CD4-positive, alpha-beta T cell treated with Interleukin-1 beta for 1 hour (primary cell): ENCODE data around the gene HEXD.

Experiments
- DNase-seq, 2 donors: peaks; one replicate each; pipeline ENCODE4 v3.0.0-alpha.2; 2020 to 2022

HEXD gene

DNA sequence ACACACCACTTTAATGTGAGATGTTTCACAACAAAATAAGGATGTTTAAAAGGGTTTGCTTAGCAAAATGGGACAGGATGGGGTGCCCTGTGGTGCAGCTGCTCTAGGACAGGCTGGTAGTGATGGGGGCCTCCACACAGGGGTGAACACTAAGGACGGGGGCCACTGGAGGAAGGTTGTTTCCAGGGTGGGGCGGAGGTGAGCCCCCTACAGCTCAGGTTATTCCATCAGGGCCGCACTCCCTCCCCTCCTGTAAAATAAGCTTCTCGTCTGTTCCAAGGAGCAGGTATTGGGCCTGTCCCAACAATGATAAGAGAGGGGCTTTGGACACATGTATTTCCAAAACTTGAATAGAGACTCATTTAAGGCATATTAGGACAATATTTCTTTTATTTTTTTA, 1.9 kb upstream of the HEXD start:
- no peak for DNase-seq

DNA sequence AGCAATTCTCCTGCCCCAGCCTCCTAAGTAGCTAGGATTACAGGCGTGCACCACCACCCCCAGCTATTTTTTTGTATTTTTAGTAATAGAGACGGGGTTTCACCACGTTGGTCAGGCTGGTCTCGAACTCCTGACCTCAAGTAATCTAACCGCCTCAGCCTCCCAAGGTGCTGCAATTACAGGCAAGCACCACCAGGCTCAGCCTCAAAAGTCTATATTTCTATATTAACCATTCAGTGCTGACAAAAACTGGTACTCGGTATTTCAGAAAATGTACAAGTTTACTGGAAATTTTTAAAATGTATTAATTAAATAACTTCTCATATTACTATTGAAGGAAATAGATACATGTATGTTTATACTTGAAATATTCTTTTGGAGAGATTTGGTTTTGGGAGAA, 1.4 kb upstream of the HEXD start:
- peak in 1 of 2 donors; percentile 8 for DNase-seq

DNA sequence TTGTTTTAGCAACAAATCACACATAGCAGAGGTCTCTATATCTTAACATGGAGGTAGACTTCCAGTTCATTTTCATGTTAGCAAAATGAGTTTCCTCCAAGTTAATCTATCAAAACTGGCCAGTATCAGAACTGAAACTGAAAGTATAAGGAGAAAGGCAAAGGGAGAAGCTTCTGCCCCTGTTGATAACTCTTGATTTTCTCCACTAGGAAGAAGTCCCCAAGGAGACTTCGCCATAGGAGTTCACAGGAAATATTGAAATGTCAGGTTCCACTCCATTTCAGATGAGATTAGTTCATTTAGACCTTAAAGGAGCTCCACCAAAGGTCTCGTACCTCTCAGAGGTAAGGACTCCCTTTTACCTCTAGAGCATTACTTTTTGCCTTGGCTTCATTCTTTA, 1.4 kb downstream of the HEXD start:
- peak in 1 of 2 donors; percentile 22 for DNase-seq

DNA sequence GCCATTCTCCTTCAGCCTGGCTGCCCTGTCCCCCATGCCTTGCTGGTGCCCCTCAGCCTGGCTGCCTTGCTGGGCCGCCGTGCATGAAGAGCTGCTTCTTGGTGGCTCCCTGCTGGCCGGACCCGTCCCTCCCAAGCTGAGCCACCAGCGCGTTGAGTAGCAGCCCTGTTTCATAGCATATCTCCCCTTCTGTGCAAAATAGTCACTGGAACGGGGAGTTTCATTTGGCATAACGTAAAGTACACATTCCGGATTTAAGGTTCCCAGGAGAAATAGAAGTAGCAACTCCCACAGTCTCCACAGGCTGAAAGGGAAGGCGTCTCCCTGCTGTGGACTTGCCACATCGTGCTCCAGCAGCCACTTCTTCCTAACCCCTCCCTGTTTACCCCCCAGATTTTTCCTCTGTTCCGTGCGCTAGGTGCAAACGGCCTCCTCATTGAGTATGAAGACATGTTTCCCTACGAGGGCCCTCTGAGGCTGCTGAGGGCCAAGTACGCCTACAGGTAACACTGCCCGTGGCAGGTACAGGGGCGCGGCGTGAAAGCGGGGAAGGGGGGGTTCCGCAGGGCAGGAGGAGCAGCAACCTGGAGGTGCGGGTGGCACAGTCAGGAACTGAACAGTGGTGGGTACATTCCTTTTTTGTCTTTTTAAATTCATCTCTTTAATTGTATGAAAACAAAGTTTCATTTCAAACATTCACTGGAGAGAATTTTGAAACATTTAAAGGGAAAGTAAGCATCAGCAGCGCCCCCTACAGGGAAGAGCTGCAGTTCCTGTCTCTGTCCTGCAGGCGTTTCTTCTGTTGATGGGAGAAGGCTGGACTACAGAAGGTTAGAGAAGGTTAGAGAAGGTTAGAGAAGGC, 6.1 kb downstream of the HEXD start:
- DNase-seq, result peak; percentile 51 to 56

DNA sequence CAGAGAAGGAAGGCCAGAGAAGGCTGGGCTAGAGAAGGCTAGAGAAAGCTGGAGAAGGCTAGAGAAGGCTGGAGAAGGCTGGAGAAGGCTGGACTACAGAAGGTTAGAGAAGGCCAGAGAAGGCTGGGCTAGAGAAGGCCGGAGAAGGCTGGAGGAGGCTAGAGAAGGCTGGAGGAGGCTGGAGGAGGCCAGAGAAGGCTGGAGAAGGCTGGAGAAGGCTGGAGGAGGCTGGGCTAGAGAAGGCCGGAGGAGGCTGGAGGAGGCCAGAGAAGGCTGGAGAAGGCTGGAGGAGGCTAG, 6.7 kb downstream of the HEXD start:
- no peak for DNase-seq

DNA sequence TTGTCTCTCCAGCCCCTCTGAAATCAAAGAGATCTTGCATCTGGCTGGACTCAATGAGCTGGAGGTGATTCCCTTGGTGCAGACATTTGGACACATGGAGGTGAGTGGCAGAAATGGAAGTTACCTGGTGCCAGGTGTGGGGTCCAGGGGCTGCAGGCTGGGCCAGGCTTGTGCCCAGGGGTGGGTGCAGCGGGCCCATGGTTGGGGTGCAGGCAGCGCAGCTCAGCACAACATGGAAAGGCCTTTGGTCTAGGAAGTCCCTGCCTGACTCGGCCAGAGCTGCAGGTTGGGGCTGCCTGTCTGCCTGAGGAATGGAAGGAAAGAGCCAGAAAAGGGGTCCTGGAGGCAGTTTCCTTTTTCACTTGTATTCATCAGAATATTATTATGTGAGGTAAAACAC, 10.4 kb downstream of the HEXD start:
- no peak for DNase-seq

DNA sequence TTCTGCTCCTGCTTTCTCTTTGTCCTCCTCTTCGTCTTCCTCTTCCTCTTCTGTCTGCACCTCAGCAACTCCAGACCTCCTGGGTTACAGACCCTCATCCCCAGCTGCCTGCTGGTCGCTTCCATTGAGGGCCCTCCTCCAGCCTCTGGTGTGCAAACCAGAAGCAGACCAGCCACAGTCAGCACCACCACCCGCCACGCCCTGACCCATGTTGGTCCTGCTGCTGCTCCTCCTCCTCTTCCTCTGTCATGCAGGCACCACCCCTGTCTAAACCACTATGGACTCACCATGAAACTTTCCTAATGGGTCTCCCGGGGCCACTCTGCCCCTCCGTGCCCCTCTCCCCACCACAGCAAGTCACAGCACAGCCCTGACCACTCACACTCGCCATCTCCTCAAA, 11.7 kb downstream of the HEXD start:
- no peak for DNase-seq

DNA sequence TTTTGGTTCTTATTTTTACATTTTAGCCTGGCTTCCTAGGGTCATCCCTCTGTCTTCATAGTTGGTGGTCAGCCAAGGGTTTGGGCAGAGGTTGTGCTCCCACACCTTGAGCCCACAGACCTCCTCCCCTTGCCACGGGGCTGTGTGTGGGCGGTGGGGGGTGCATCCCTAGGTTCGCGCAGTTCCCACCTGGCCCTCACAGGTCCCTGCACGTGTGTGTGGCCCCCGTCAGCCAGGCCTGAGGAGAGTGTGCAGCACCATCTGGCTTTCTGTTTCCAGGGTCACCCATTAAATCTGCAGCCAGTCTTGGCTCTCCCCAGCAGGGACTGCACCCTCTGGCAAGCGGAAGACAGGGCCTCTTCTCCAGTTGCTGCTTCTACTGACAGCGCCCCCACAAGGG, 13.9 kb downstream of the HEXD start:
- no peak for DNase-seq

DNA sequence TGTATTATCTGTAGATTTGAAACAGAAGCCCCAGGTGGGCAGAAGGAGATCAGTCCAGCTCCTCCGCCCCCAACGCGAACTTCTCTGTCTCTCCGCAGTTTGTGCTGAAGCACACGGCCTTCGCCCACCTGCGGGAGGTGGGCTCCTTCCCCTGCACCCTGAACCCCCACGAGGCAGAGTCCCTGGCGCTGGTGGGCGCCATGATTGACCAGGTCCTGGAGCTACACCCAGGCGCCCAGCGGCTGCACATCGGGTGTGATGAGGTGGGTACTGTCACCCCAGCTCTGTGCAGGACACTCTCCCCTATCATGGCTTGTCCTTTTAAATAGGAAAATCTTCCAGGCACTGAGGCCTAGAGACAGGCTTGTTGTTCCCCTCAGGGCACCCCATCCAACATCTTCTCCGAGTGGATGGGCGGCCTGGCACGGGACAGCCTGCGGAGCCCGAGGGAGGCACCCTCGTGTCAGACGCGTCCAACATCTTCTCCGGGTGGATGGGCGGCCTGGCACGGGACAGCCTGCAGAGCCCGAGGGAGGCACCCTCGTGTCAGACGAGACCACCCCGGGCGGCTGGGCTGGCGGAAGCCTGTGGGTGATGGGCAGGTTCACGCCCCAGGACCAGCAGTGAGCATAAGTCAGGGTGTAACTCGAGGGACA, 15.5 kb downstream of the HEXD start:
- DNase-seq, result no peak

DNA sequence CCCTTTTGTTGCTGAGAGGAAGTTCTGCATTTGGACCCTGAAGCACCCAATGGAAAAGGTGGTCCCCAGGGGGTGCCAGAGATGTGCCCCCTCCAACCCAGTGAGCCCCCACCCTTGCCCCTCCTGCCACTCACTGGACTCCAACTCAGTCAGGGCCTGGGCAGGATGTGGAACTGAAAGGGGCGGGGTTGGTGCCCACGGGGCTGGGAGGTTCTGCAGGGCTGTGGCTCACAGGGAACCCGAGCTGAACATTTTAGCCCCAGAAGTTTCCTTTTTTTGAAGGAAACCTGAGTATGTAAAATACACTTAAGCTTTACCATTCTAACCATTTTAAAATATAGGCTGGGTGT, 16.0 kb downstream of the HEXD start:
- DNase-seq, result peak; percentile 26 to 42

DNA sequence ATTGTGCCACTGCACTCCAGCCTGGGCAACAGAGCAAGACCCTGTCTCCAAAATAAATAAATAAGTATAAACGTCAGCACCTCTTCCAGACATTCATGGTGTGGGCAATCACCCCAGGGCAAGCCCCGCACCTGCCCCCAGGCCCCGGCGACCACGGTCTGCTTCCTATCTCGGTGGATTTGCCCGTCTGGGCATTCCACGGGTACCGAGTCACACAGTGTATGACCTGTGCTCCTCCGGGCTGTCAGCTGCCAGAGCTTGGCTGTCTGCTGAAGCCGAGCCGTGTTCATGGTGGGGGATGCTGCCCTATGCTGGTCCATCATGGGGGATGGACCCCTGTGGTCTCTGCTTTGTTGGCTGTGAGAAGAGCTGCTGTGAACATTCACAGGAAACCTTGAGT, 17.0 kb downstream of the HEXD start:
- no peak for DNase-seq

DNA sequence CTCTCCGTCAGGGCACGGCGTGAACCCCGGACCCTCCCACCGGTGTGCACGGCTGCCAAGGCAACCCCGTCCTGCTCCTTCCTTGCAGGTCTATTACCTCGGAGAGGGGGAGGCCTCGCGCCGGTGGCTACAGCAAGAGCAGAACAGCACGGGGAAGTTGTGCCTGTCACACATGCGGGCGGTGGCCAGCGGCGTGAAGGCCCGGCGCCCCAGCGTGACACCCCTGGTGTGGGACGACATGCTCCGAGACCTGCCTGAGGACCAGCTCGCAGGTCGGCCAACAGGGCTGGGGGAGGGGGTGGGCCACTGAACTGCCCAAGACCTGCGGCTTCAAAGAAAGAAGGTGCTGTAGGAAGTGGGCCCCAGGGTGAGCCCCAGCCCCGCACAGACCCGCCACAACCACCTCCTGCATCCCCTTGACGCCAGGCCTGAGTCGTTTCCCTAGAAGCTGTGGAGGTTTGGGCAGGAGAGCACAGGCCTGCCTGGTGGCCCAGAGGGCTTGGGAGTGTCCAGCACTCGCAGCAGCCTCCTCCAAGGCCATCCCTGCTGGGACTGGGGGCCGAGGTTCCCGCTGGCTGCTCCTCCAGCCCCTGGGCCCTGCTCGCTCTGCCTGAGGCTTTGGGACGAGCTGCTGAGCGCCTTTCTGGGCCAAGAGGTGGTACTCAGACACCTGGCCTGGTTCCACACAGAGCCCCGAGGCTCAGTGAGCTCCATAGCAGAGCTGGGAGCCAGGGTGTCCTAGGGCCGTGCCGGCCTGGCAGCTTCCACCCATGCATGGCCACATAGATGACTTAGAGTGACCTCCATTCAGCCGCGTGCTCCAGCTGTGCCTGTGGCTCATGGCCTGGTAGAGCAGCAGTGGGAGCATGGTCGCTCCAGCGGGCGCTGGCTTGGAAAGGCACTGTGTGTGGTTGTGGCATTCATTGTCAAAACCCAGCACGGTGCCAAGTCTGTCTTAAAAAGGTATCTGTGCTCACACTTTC, 17.7 kb downstream of the HEXD start:
- no peak for DNase-seq

DNA sequence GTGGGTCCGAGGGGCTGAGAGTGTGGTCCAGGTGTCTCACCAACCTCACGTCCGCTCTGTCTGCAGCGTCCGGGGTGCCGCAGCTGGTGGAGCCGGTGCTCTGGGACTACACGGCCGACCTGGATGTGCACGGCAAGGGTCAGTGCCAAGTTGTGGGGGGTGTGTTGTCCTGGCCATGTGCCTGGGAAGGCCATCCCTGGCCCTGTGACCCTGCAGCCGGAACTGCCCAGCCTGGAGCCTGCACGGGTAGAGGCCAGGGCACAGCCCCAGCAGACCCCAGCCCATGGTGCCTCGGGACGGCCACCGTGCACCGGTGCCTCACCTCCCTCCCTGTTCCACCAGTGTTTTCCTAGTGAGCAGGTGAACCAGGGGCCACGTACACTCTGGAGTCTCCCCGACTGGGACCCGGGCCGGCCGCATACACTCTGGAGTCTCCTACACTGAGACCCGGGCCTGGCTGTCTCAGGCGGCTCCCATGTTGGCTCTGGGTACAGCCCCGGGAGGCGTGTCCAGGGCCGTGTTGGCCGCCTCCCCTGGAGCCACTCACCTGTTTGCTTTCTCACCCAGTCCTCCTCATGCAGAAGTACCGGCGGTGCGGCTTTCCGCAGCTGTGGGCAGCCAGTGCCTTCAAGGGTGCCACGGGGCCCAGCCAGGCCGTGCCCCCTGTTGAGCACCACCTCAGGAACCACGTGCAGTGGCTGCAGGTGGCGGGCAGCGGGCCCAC, 18.6 kb downstream of the HEXD start:
- no peak for DNase-seq

DNA sequence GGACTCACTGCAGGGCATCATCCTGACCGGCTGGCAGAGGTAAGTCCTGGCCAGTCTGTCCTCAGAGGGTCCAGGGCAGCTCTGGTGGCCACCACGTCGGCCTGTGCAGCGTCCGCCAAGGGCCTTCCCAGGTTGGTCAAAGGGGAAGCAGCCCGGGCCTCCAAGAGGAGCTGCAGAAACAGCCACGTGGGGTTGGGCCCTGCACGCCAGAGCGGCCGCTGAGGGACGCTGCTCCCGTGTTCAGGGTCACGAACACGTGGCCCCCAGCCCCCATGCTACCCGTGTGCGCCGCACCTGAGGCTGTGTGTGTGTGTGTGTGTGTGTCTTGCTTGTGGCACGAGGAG, 19.1 kb downstream of the HEXD start:
- DNase-seq, result no peak

DNA sequence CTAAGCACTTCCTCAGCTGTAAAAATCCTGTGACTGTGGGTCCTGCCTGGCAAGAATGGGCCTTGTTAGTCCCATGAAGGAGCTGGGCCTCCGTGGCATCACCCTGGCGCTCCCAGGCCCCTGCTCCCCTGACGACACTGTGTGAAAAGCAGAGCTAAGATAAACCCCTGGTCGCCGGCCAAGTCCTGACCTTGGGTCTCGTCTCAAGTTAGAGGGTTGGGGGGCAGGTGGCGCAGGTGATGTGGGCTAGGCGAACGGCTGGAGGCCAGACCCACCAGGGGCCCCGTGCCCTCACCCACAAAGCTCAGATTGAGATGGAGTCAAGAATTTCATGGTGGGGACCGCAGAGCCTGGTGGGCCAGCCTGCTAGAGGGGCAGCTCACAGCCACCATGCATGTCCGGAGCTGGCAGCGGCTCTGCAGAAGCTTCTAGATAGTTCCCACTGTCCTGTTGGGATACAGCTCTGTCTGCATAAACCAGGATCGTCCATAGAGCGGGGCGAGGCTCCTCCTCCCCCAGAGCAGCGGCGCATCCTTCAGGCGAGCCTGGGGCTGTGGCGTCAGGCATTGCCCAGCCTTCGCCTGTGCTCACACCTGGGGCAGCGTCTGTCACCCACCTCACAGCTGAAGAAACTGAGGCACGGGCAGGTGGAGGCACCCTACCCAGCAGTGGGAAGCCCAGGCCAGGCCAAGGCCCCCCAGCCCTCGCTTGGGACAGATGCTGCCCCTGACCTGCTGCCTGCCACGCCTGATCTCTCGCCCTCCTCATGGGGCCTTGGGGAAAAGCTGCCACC, 20.4 kb downstream of the HEXD start:
- no peak for DNase-seq

DNA sequence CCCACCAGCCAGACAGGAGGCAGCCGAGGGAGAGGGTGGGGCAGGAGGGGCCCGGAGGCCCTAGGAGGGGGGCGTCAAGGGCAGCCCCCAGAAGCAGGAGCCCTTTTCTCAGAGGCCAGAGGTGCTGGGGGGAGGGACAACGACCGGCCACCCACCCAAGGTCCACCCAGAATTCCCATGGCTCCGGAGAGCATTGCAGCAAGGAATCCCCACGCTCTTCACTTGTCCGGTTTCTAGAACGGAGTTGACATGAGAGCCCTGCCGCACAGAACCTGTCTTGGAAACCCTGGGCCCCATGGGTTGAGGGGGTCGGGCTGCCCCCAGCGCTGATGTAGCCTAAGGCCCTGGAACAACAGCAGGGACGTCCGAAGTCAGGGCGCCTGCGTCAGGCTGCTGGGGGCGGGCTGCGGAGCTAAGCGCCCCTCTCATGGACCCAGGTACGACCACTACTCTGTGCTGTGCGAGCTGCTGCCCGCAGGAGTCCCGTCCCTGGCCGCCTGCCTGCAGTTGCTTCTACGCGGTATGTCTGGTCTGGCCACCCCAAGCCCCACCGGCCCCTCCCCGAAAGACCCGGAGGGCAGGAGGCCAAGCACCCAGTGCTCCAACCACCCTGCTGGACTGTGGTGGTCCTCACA, 21.2 kb downstream of the HEXD start:
- no peak for DNase-seq

DNA sequence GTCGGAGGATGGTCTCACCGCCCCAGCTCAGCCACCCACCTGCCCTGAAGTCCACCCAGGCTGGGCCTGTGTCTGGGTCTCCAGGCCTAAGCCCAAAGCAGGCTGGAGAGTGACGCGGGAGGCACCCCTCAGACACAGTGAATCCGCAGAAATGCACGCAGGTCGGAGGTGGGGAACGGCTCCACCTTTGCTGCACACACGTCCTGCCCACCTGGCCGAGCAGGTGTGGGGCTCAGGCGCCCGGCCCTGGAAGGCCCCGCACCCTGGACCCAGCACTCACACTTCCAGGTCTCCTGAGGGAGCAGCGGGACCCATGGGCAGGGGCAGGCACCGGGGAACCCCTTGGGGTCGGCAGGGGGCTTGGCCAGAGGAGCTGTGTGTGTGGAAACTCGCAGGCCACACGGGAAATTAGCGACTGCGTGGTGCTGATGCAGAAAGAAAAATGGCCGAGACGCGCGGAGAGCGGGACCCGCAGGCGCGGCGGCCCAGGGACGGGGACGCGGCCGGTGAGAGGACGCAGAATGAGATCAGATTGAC, 21.8 kb downstream of the HEXD start:
- no peak for DNase-seq

DNA sequence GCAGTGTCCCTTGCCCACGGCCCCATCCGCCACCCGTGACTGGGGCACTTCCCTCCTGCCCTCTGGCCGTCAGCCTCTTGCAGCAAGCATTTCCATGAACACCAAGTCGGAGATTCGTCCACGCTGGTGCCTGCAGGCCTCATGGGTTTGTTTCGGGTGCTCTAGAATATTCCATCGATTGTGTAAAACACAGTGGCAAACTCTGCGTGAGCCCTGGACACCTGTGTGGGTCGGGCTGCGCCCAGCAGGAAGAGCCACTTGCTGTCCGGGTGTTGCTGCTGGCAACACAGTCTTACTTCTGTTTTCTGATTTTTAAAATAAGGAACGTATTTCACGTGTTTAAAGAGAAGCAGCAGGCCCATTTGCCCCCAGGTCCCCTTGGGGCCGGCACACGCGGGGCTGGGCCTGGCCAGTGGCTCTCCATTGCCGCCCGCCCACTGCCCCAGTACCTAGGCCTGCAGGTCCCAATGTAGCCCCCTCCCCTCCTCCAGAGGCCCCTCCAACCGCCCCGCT, 22.4 kb downstream of the HEXD start:
- peak in 1 of 2 donors; percentile 26 for DNase-seq

DNA sequence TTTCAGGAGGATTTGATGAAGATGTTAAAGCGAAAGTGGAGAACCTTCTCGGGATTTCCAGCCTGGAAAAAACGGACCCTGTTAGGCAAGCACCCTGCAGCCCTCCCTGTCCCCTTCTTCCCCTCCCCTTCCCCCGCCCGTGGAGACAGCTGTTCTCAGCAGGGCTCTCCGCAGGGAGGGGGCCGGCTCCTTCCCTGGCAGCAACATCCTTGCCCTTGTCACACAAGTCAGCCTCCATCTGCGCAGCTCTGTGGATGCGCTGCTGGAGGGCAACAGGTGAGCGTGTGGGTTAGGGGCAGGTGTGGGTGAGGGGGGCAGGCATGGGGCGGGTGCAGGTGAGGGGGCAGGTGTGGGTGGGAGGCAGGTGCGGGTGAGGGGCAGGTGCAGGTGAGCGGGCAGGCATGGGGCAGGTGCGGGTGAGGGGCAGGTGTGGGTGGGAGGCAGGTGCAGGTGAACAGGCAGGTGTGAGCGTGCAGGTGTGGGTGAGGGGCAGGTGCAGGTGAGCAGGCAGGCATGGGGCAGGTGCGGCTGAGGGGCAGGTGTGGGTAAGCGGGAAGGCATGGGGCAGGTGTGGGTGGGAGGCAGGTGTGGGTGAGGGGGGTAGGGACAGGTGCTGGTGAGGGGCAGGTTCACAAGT, 23.0 kb downstream of the HEXD start:
- no peak for DNase-seq

DNA sequence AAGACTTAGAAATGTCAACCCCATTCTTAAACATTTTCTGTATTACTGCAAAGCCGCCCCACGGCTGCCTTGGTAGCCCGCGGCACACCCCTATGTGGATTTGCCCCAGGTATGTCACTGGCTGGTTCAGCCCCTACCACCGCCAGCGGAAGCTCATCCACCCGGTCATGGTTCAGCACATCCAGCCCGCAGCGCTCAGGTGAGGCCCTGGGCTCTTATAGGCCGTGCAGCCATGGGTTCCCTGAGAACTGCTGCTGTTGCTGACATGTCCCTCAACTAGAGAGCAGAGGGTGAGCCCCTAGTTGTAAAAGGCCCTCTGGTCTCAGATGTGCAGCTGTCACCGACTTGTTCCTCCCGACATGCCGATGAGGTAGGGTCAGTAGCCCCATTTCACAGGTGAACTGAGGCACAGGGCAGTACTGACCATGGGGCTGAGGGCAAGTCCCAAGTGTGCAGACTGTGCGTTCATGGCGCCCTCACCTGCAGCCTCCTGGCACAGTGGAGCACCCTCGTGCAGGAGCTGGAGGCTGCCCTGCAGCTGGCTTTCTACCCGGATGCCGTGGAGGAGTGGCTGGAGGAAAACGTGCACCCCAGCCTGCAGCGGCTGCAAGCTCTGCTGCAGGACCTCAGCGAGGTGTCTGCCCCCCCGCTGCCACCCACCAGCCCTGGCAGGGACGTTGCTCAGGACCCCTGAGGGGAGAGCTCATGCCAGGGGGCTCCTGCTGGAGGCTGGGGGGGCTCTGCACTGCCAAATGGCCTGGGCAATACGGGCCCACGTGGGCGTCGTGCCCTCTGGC, 23.7 kb downstream of the HEXD start:
- no peak for DNase-seq
